H1 (cell line): ENCODE data around the gene INPP4B. TPM values are rescaled to one million over a fixed set of nuclear protein-coding genes. Genes with fewer than 3 reads are reported as not detected.

ENCODE experiments used
- CTCF ChIA-PET: fragments of 300-600 bp; sonication (Branson Sonifier 250); formaldehyde crosslinking; loops from one replicate; lab custom pipeline; 2021; ENCODE audit not compliant: partially characterized antibody; lab: Charles Lee
- POLR2A ChIA-PET: fragments of 300-600 bp; sonication (Branson Sonifier 250); formaldehyde crosslinking; loops from one replicate; lab custom pipeline; 2021; ENCODE audit warnings: inconsistent platforms; ENCODE audit not compliant: partially characterized antibody; lab: Charles Lee
- DNase-seq, 2 experiments: peaks; one replicate each; pipeline versions ENCODE4 v3.0.0 to v3.0.0-alpha.2; 2010 to 2022; ENCODE audit warnings: low spot score in 2 of 2, low read depth in 1 of 2, mixed read lengths in 1 of 2
- FAIRE-seq: peaks from 2 replicates; lab custom pipeline; 2011; peaks lifted over from hg19 to GRCh38; lab: Jason Lieb, UNC
- H2AFZ ChIP-seq: 2 replicates; pipeline ENCODE4 v1.8.1; 2012; ENCODE audit warnings: low read length, inconsistent platforms
- H2AK5ac ChIP-seq: 2 replicates; pipeline ENCODE4 v1.6.1; 2013; ENCODE audit warnings: low read depth, low read length
- H2BK120ac ChIP-seq: replicated peaks from 2 replicates; pipeline ENCODE3; 2013; ENCODE audit warnings: low read depth, low read length, inconsistent platforms
- H2BK12ac ChIP-seq: 2 replicates; pipeline ENCODE4 v1.6.1; 2013; ENCODE audit warnings: low read depth, low read length
- H2BK15ac ChIP-seq: 2 replicates; pipeline ENCODE4 v1.6.1; 2013; ENCODE audit warnings: low read length
- H2BK20ac ChIP-seq: 2 replicates; pipeline ENCODE4 v1.6.1; 2013; ENCODE audit warnings: low read length
- H2BK5ac ChIP-seq: 2 replicates; pipeline ENCODE4 v1.6.1; 2013; ENCODE audit warnings: low read depth, low read length
- H3K14ac ChIP-seq: 2 replicates; pipeline ENCODE4 v1.6.1; 2013; ENCODE audit warnings: inconsistent platforms; ENCODE audit not compliant: insufficient read length
- H3K18ac ChIP-seq: 2 replicates; pipeline ENCODE4 v1.6.1; 2013; ENCODE audit warnings: low read length; ENCODE audit errors: extremely low read depth
- H3K23ac ChIP-seq: 2 replicates; pipeline ENCODE4 v1.6.1; 2013; ENCODE audit warnings: inconsistent platforms; ENCODE audit not compliant: insufficient read length
- H3K23me2 ChIP-seq: 2 replicates; pipeline ENCODE4 v1.6.1; 2013; ENCODE audit warnings: low read depth, low read length
- H3K27ac ChIP-seq: 2 replicates; pipeline ENCODE4 v1.6.1; 2011; ENCODE audit warnings: low read depth, low read length, inconsistent platforms
- H3K27me3 ChIP-seq, 4 experiments: replicated peaks in 1 of 4; 1 replicate in 1 of 4; 2 replicates in 3 of 4; pipeline versions ENCODE4 v1.6.1 to v1.8.1; 2011 to 2013; ENCODE audit warnings: low read length in 3 of 4, mild to moderate bottlenecking in 3 of 4, inconsistent platforms in 2 of 4, mixed read lengths in 2 of 4, moderate library complexity in 1 of 4; ENCODE audit not compliant: control insufficient read depth in 3 of 4, insufficient read depth in 3 of 4; ENCODE audit errors: extremely low read depth in 1 of 4
- H3K36me3 ChIP-seq, 4 experiments: 2 replicates each; pipeline versions ENCODE4 v1.6.1 to v1.8.1; 2011 to 2013; ENCODE audit warnings: mild to moderate bottlenecking in 4 of 4, low read length in 3 of 4, moderate library complexity in 2 of 4, control low read depth in 1 of 4, inconsistent platforms in 1 of 4; ENCODE audit not compliant: insufficient read depth in 4 of 4, control insufficient read depth in 2 of 4
- H3K4ac ChIP-seq: replicated peaks from 2 replicates; pipeline ENCODE3; 2013; ENCODE audit warnings: low read length, low read depth, mixed read lengths, inconsistent platforms; ENCODE audit not compliant: insufficient read length
- H3K4me1 ChIP-seq, 4 experiments: replicated peaks in 1 of 4; 1 replicate in 1 of 4; 2 replicates in 3 of 4; pipeline versions ENCODE4 v1.6.1 to v1.8.1; 2011 to 2013; ENCODE audit warnings: low read length in 3 of 4, inconsistent platforms in 2 of 4, mixed read lengths in 1 of 4; ENCODE audit not compliant: insufficient read depth in 4 of 4, control insufficient read depth in 3 of 4
- H3K4me2 ChIP-seq, 2 experiments: 2 replicates each; pipeline versions ENCODE4 v1.6.1 to v1.8.1; 2011 to 2013; ENCODE audit warnings: low read depth in 2 of 2, low read length in 2 of 2, control low read depth in 1 of 2, inconsistent platforms in 1 of 2, mild to moderate bottlenecking in 1 of 2; ENCODE audit not compliant: insufficient read depth in 1 of 2
- H3K4me3 ChIP-seq, 4 experiments: fragments of 200-600, 300-600 bp in 1 of 4; sonication (generic), shearing (Covaris generic), sonication (Bioruptor Twin) in 1 of 4; 2 replicates each; pipeline versions ENCODE4 v1.5.1 to v1.8.1; 2011 to 2016; ENCODE audit warnings: low read length in 4 of 4, low read depth in 3 of 4, control low read depth in 2 of 4, inconsistent platforms in 2 of 4, mild to moderate bottlenecking in 2 of 4, mixed read lengths in 1 of 4, moderate library complexity in 1 of 4; ENCODE audit not compliant: insufficient read depth in 2 of 4; ENCODE audit errors: extremely low read depth in 1 of 4
- H3K56ac ChIP-seq: replicated peaks from 2 replicates; pipeline ENCODE3; 2013; ENCODE audit warnings: low read depth, mild to moderate bottlenecking, mixed read lengths, low read length, inconsistent platforms; ENCODE audit not compliant: insufficient read length
- H3K79me1 ChIP-seq: 2 replicates; pipeline ENCODE4 v1.6.1; 2013; ENCODE audit warnings: low read depth, low read length, control low read depth
- H3K79me2 ChIP-seq, 2 experiments: 2 replicates each; pipeline versions ENCODE4 v1.6.1 to v1.8.1; 2012 to 2013; ENCODE audit warnings: low read length in 2 of 2, mild to moderate bottlenecking in 2 of 2, inconsistent platforms in 1 of 2; ENCODE audit not compliant: insufficient read depth in 2 of 2, control insufficient read depth in 1 of 2
- H3K9ac ChIP-seq, 4 experiments: replicated peaks in 1 of 4; 1 replicate in 1 of 4; 2 replicates in 3 of 4; pipeline versions ENCODE4 v1.6.1 to v1.8.1; 2011 to 2013; ENCODE audit warnings: low read depth in 3 of 4, low read length in 3 of 4, control low read depth in 2 of 4, mild to moderate bottlenecking in 2 of 4, moderate library complexity in 2 of 4, inconsistent platforms in 1 of 4; ENCODE audit errors: extremely low read depth in 1 of 4
- H3K9me3 ChIP-seq, 2 experiments: 2 replicates each; pipeline versions ENCODE4 v1.6.1 to v1.8.1; 2012 to 2013; ENCODE audit warnings: mild to moderate bottlenecking in 2 of 2, moderate library complexity in 2 of 2, control low read depth in 1 of 2, inconsistent platforms in 1 of 2, low read depth in 1 of 2, low read length in 1 of 2, mixed read lengths in 1 of 2; ENCODE audit not compliant: insufficient read depth in 2 of 2
- H4K20me1 ChIP-seq, 2 experiments: replicated peaks in 1 of 2; 2 replicates each; pipeline versions ENCODE3 to v1.8.1; 2011 to 2013; ENCODE audit warnings: inconsistent platforms in 2 of 2, low read length in 2 of 2, mild to moderate bottlenecking in 1 of 2; ENCODE audit not compliant: insufficient read depth in 2 of 2, control insufficient read depth in 1 of 2
- H4K5ac ChIP-seq: 2 replicates; pipeline ENCODE4 v1.6.1; 2013; ENCODE audit warnings: low read length, low read depth, mixed read lengths, inconsistent platforms; ENCODE audit not compliant: insufficient read length
- H4K8ac ChIP-seq: 2 replicates; pipeline ENCODE4 v1.8.0; 2013; ENCODE audit warnings: mild to moderate bottlenecking, moderate library complexity, low read length, inconsistent platforms; ENCODE audit not compliant: insufficient read depth; ENCODE audit errors: extremely low read depth
- H4K91ac ChIP-seq: replicated peaks from 2 replicates; pipeline ENCODE3; 2013; ENCODE audit warnings: low read length, mixed read lengths, inconsistent platforms; ENCODE audit not compliant: insufficient read length
- GTF2F1 ChIP-seq: IDR thresholded peaks from 2 replicates; pipeline ENCODE4 v1.6.1; 2012; ENCODE audit warnings: low read depth, low read length, improper control_type of control experiment, borderline replicate concordance
- HDAC2 ChIP-seq, 2 experiments: fragments of 300-600 bp in 1 of 2; sonication (generic) in 1 of 2; IDR thresholded peaks; 2 replicates each; pipeline ENCODE4 v1.6.1; 2011 to 2012; ENCODE audit warnings: low read depth in 2 of 2, low read length in 2 of 2, mild to moderate bottlenecking in 2 of 2, moderate library complexity in 2 of 2, borderline replicate concordance in 1 of 2, inconsistent platforms in 1 of 2
- KDM1A ChIP-seq: fragments of 200-600, 300-600 bp; sonication (generic); IDR thresholded peaks from 2 replicates; pipeline ENCODE4 v1.7.1; 2016; ENCODE audit warnings: mild to moderate bottlenecking, low read length, borderline replicate concordance
- NANOG ChIP-seq: IDR thresholded peaks from 2 replicates; pipeline ENCODE4 v1.6.1; 2011; ENCODE audit warnings: low read length, low read depth, mild to moderate bottlenecking, inconsistent platforms; ENCODE audit not compliant: insufficient read depth, poor library complexity, severe bottlenecking
- NRF1 ChIP-seq: IDR thresholded peaks from 2 replicates; pipeline ENCODE4 v1.6.1; 2011; ENCODE audit warnings: mild to moderate bottlenecking, low read depth, low read length, improper control_type of control experiment
- POLR2A ChIP-seq, 2 experiments: IDR thresholded peaks; 1 replicate in 1 of 2; 2 replicates in 1 of 2; pipeline ENCODE4 v1.6.1; 2011; ENCODE audit warnings: low read depth in 2 of 2, low read length in 2 of 2, mild to moderate bottlenecking in 2 of 2; ENCODE audit errors: control extremely low read depth in 1 of 2
- SIRT6 ChIP-seq: IDR thresholded peaks from one replicate; pipeline ENCODE4 v1.7.1; 2012; ENCODE audit warnings: low read length, inconsistent platforms
- TBP ChIP-seq: IDR thresholded peaks from 2 replicates; pipeline ENCODE4 v1.6.1; 2011; ENCODE audit warnings: low read depth, low read length, improper control_type of control experiment
- WGBS, 2 experiments: shearing (Covaris generic) in 1 of 2; methylation state at CpG; one replicate each; pipeline versions ENCODE4 v1.1.6 to v1.1.7; 2013 to 2015; ENCODE audit warnings: low lambda C conversion rate in 2 of 2, mixed read lengths in 2 of 2, inconsistent platforms in 1 of 2, low coverage in 1 of 2, missing lambda C conversion rate in 1 of 2; ENCODE audit not compliant: insufficient replicate concordance in 2 of 2, insufficient coverage in 1 of 2, insufficient read length in 1 of 2; ENCODE audit errors: extremely low coverage in 1 of 2, missing lambda C conversion rate in 1 of 2; 5-methylcytosine and 5-hydroxymethylcytosine counted together
- polyA plus RNA-seq, 7 experiments: library from polyadenylated mRNA; depleted of rRNA in 3 of 7; stranded (reverse) in 5 of 7; unstranded in 2 of 7; fragments of >200 nt in 5 of 7; fragments of 200-250 nt in 2 of 7; gene quantifications; 1 replicate in 5 of 7; 2 replicates in 1 of 7; 4 replicates in 1 of 7; pipeline versions ENCODE4 v1.2.1 to v1.2.3, GENCODE V29; 2011 to 2013; ENCODE audit warnings: missing spikeins in 2 of 7, mixed read lengths in 2 of 7
- total RNA-seq: library from RNA; stranded (reverse); fragmentation: NEBNext Ultra II Directional; extraction: Animal tissue kit (Norgen Biotek cat#: 25700); gene quantifications from 2 replicates; pipeline ENCODE4 v1.2.1, GENCODE V29; 2021

INPP4B gene
- total and polyA plus RNA-seq, 2 of the 8 experiments (the other 6 are each of a cell fraction or from before 2014, with no cell fraction given) = 0.11 to 0.54 TPM

- CTCF ChIA-PET = interaction anchor here (0.9 kb wide), 1 partner anchor 201 kb away, joined by 3 read pairs; no protein-coding TSS in a partner anchor
- 100% methylated on average over 1 of the region's 1 CpG; no CpG with 5 or more reads in 1 of the 2 experiments for WGBS, 2 experiments
Observed at GRCh38 chr4:142554412-142554811, 291.7 kb downstream of the INPP4B start.

More at GRCh38 chr4:142554412-142554811, 291.7 kb downstream of the INPP4B start:
- Histone ChIP-seq H3K14ac (no peak overlapping the region), H3K79me2 (no peaks in the 10 kb centered on the region), H3K4me2 (no peak overlapping the region), H4K20me1 (no peaks in the 10 kb centered on the region), H2BK5ac (no peak overlapping the region), H4K91ac (no peak overlapping the region), H3K9me3 (no peaks in the 10 kb centered on the region), H3K4me3 (no peak overlapping the region), H3K56ac (no peak overlapping the region), H3K9ac (no peak overlapping the region), H3K27ac (no peak overlapping the region), H2BK120ac (no peak overlapping the region), H3K4me1 (no peaks in the 10 kb centered on the region), H2BK12ac (no peak overlapping the region), H4K5ac (no peak overlapping the region), H3K79me1 (no peaks in the 10 kb centered on the region; the same call in 1 of the 2 replicates), H2AFZ (no peak overlapping the region), H3K4ac (no peak overlapping the region), H2BK20ac (no peak overlapping the region), H4K8ac (no peak overlapping the region), H3K23me2 (no peaks in the 10 kb centered on the region), H3K36me3 (no peaks in the 10 kb centered on the region), H3K27me3 (no peaks in the 10 kb centered on the region), H3K18ac (no peak overlapping the region), H2AK5ac (no peak overlapping the region), H2BK15ac (no peak overlapping the region), H3K23ac (no peak overlapping the region)
- TF ChIP-seq KDM1A (no peak), SIRT6 (no peak), NRF1 (no peak), TBP (no peak), NANOG (no peak), POLR2A (IDR thresholded peaks at IDR 0.05; ENCODE audit: control extremely low read depth in 1 of 2, low read depth in 2 of 2, low read length in 2 of 2) (no peak), GTF2F1 (no peak), HDAC2 (IDR thresholded peaks at IDR 0.05; ENCODE audit: borderline replicate concordance in 1 of 2, low read depth in 2 of 2, low read length in 2 of 2) (no peak)
- FAIRE-seq (no peak), DNase-seq (no peak)
- POLR2A ChIA-PET = no interaction called here
